ENCODE measurements around the gene CCDC127. TPM values are rescaled to one million over a fixed set of nuclear protein-coding genes. Genes with fewer than 3 reads are reported as not detected.

CCDC127 gene
- total and polyA plus RNA-seq, 4 donors, result 1.1 to 2.6 (median 2.1) TPM

- Histone ChIP-seq H3K36me3 (ENCODE audit: control insufficient read depth in 4 of 4, insufficient read depth in 3 of 4, low read depth in 1 of 4, low read length in 3 of 4) (no peaks in the 10 kb centered on the region), H3K4me3 (ENCODE audit: low read depth in 1 of 3, low read length in 3 of 3) (no peak overlapping the region), H3K4me1 (ENCODE audit: control insufficient read depth in 4 of 4, insufficient read depth in 4 of 4, low read length in 3 of 4) (no peaks in the 10 kb centered on the region), H3K9me3 (ENCODE audit: control insufficient read depth in 4 of 4, low read length in 3 of 4) (no peaks in the 10 kb centered on the region), H3K9ac (ENCODE audit: low read depth in 1 of 2, low read length in 2 of 2) (no peak overlapping the region), H3K27ac (ENCODE audit: low read depth in 1 of 2, low read length in 2 of 2) (no peak overlapping the region), H3K27me3 (ENCODE audit: control insufficient read depth in 4 of 4, insufficient read depth in 4 of 4, low read length in 3 of 4) (no peaks in the 10 kb centered on the region)
- 87% methylated on average over 11 of the region's 11 CpGs for WGBS
- DNase-seq (ENCODE audit: low spot score), result no peak
- TF ChIP-seq SP1 (IDR thresholded peaks at IDR 0.05) (no peak), ATF3 (IDR thresholded peaks at IDR 0.05) (no peak), ZBTB33 (IDR thresholded peaks at IDR 0.05) (no peak), FOXA2 (IDR thresholded peaks at IDR 0.05) (no peak), GABPA (IDR thresholded peaks at IDR 0.05 in 1 of 2, conservative IDR thresholded peaks at IDR 0.05 in 1 of 2) (no peak), REST (IDR thresholded peaks at IDR 0.05) (no peak), FOXA1 (IDR thresholded peaks at IDR 0.05) (no peak), RAD21 (IDR thresholded peaks at IDR 0.05) (no peak), TAF1 (conservative IDR thresholded peaks at IDR 0.05) (no peak), YY1 (IDR thresholded peaks at IDR 0.05) (no peak), HNF4A (conservative IDR thresholded peaks at IDR 0.05) (no peak), NR2F2 (IDR thresholded peaks at IDR 0.05) (no peak), CTCF (IDR thresholded peaks at IDR 0.05; ENCODE audit: low read depth, low read length, missing input control) (no peak), JUND (IDR thresholded peaks at IDR 0.05) (no peak), RXRA (IDR thresholded peaks at IDR 0.05) (no peak)
Measured at GRCh38 chr5:157801-158200, 60.2 kb downstream of the CCDC127 start.

- Histone ChIP-seq H3K27me3 (ENCODE audit: control insufficient read depth in 4 of 4, insufficient read depth in 4 of 4, low read length in 3 of 4) (no peaks in the 10 kb centered on the region), H3K9ac (ENCODE audit: low read depth in 1 of 2, low read length in 2 of 2) (no peak overlapping the region), H3K9me3 (ENCODE audit: control insufficient read depth in 4 of 4, low read length in 3 of 4) (no peaks in the 10 kb centered on the region), H3K4me3 (ENCODE audit: low read depth in 1 of 3, low read length in 3 of 3) (no peak overlapping the region), H3K36me3 (ENCODE audit: control insufficient read depth in 4 of 4, insufficient read depth in 3 of 4, low read depth in 1 of 4, low read length in 3 of 4) (no peaks in the 10 kb centered on the region), H3K4me1 (ENCODE audit: control insufficient read depth in 4 of 4, insufficient read depth in 4 of 4, low read length in 3 of 4) (no peaks in the 10 kb centered on the region), H3K27ac (ENCODE audit: low read depth in 1 of 2, low read length in 2 of 2) (no peak overlapping the region)
- 88% methylated on average over 12 of the region's 12 CpGs for WGBS
- TF ChIP-seq ATF3 (IDR thresholded peaks at IDR 0.05) (no peak), FOXA2 (IDR thresholded peaks at IDR 0.05) (no peak), RXRA (IDR thresholded peaks at IDR 0.05) (no peak), EGR1 (IDR thresholded peaks at IDR 0.05; ENCODE audit: low read depth in 2 of 2) (no peak), TAF1 (conservative IDR thresholded peaks at IDR 0.05) (no peak), RAD21 (IDR thresholded peaks at IDR 0.05) (no peak), CTCF (IDR thresholded peaks at IDR 0.05; ENCODE audit: low read depth, low read length, missing input control) (no peak), FOXA1 (IDR thresholded peaks at IDR 0.05) (no peak), NR2F2 (IDR thresholded peaks at IDR 0.05) (no peak), MAX (IDR thresholded peaks at IDR 0.05) (no peak), JUND (IDR thresholded peaks at IDR 0.05) (no peak), HNF4G (IDR thresholded peaks at IDR 0.05) (no peak), YY1 (IDR thresholded peaks at IDR 0.05) (no peak), ZBTB33 (IDR thresholded peaks at IDR 0.05) (no peak), GABPA (IDR thresholded peaks at IDR 0.05 in 1 of 2, conservative IDR thresholded peaks at IDR 0.05 in 1 of 2) (no peak), HNF4A (conservative IDR thresholded peaks at IDR 0.05) (no peak)
- no peak for DNase-seq (ENCODE audit: low spot score)
Measured at GRCh38 chr5:157126-157715, 60.7 kb downstream of the CCDC127 start.
